Measurements from ENCODE around the gene DGKH. TPM values are rescaled to one million over a fixed set of nuclear protein-coding genes. Genes with fewer than 3 reads are reported as not detected.
"Not testable (repeated sequence)": the region's sequence is repeated elsewhere in the genome, so short reads cannot be mapped to it uniquely, and the experiment has no call there.

DGKH gene
- total RNA-seq, 4 donors from 2014 or later = 15.0 to 20.8 (median 17.1) TPM

DNA sequence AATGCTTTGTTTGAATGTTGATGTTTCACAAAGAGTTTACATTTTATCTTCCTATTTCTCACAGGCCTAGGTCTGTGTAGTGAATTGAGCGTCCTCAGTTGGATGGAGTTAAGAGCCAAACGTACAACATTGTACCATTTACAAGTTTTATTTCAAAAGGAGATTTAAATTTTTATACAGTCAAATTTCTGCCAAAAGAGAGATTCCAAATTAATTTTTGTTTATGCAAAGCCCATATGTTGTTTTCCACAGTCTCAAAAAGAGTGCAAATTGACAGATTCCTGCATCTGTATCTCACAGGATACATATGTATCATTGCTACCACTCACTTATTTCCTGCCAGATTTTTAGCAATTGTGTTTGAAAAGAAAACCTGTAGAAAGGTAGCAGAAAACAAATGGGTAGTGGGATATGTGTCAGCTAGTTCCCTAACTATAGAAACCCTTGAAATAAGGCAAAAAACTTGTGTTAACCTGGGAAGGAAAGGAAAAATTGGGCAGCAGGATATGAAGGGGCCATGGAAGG, 46.1 kb downstream of the DGKH start:
- Histone ChIP-seq H3K36me3 (no peaks in the 10 kb centered on the region), H3K27me3 (no peaks in the 10 kb centered on the region), H3K4me3 (no peak overlapping the region), H3K9me3 (no peaks in the 10 kb centered on the region), H3K4me1 (peaks cover 0 to 5% (median 0%) of the 10 kb centered on the region in 4 donors), H3K27ac (replicated peaks in 1 of 4) (no peak overlapping the region)
- DNase-seq (ENCODE audit: extremely low spot score) = no peak
- intact Hi-C loops (cut with DNase I) = no loop called here
- no peak for TF ChIP-seq POLR2A (IDR thresholded peaks at IDR 0.05; ENCODE audit: low read depth)
- TF ChIP-seq EP300 (IDR thresholded peaks at IDR 0.05) = no peak
- TF ChIP-seq CTCF (IDR thresholded peaks at IDR 0.05) = no peak
- TF ChIP-seq POLR2AphosphoS5 (IDR thresholded peaks at IDR 0.05) = no peak
- WGBS = 81% methylated on average over 2 of the region's 2 CpGs

DNA sequence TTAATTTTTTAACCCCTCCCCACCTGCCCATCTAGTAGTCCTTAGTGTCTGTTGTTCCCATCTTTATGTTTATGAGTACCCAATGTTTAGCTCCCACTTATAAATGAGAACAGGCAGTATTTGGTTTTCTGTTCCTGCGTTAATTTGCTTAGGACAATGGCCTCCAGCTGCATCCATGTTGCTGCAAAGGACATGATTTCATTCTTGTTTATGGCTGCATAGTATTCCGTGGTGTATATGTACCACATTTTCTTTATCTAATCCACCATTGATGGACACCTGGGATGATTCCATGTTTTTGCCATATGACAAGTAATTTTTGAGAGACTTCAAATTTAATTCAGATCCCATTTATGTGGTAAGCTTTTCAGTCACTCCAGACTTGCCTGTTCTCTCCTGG, 47.8 kb downstream of the DGKH start:
- DNase-seq (ENCODE audit: extremely low spot score); H3K27ac ChIP-seq (replicated peaks in 1 of 4); H3K9me3 ChIP-seq; H3K27me3 ChIP-seq; H3K4me1 ChIP-seq; intact Hi-C loops (cut with DNase I); H3K36me3 ChIP-seq; H3K4me3 ChIP-seq: not testable (repeated sequence)
- 95% methylated on average over 2 of the region's 2 CpGs for WGBS

DNA sequence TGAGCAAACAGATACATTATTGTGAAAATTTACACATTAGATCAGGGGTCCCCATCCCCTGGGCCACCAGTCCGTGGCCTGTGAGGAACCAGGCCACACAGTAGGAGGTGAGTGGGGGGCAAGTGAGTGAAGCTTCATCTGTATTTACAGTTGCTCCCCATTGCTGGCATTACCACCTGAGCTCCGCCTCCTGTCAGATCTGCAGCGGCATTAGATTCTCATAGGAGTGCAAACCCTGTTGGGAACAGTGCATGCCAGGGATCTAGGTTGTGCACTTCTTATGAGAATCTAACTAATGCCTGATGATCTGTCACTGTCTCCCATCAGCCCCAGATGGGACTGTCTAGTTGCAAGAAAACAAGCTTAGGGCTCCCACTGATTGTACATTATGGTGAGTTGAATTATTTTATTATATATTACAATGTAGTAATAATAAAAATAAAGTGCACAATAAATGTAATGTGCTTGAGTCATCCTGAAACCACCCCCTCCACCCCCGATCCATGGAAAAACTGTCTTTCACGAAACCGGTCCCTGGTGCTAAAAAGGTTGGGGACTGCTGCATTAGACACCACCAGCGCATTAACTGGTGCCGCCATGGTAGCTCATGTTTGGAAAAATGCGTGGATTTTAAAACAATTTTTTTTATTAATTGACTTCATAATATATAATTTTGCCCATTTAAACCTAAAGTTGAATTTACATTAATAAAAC, 51.7 kb downstream of the DGKH start:
- Histone ChIP-seq H3K36me3 (no peaks in the 10 kb centered on the region), H3K9me3 (peaks cover 0 to 10% (median 2%) of the 10 kb centered on the region in 4 donors), H3K4me3 (no peak overlapping the region), H3K4me1 (peaks cover 4 to 15% (median 8%) of the 10 kb centered on the region in 4 donors), H3K27ac (replicated peaks in 1 of 4) (no peak overlapping the region), H3K27me3 (no peaks in the 10 kb centered on the region)
- DNase-seq (ENCODE audit: extremely low spot score) = no peak
- TF ChIP-seq EP300 (IDR thresholded peaks at IDR 0.05) = no peak
- TF ChIP-seq CTCF (IDR thresholded peaks at IDR 0.05) = no peak
- TF ChIP-seq POLR2AphosphoS5 (IDR thresholded peaks at IDR 0.05) = no peak
- TF ChIP-seq POLR2A (IDR thresholded peaks at IDR 0.05; ENCODE audit: low read depth) = no peak
- intact Hi-C loops (cut with DNase I) = loop anchor here (10.0 kb wide), 1 partner anchor 745 kb away; no protein-coding TSS in a partner anchor
- WGBS = 95% methylated on average over 9 of the region's 9 CpGs

DNA sequence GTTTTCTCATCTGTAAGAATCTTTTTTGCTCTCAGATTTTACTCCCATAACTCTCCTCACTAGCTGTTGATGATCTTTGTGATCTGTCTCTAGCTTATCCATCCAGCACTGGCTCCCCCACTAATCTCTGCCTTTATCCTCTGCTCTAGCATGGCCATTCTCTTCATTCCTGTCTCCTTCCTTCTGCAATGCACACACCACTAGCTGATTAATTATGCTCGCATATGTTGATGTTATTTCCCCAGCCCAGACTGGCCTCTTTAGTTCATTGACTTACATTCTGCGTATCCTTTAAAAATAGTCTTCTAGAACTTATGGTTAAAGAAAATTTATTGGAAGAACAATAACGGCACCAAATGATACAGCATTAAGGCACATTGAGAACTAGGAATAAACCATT, 52.5 kb downstream of the DGKH start:
- Histone ChIP-seq H3K27me3 (no peaks in the 10 kb centered on the region), H3K4me1 (peaks cover 4 to 15% (median 11%) of the 10 kb centered on the region in 4 donors), H3K36me3 (no peaks in the 10 kb centered on the region), H3K4me3 (no peak overlapping the region), H3K9me3 (peaks cover 0 to 10% (median 2%) of the 10 kb centered on the region in 4 donors), H3K27ac (replicated peaks in 1 of 4) (no peak overlapping the region)
- TF ChIP-seq POLR2AphosphoS5 (IDR thresholded peaks at IDR 0.05) (no peak), CTCF (IDR thresholded peaks at IDR 0.05) (no peak), EP300 (IDR thresholded peaks at IDR 0.05) (no peak), POLR2A (IDR thresholded peaks at IDR 0.05; ENCODE audit: low read depth) (no peak)
- no peak for DNase-seq (ENCODE audit: extremely low spot score)
- intact Hi-C loops (cut with DNase I) = loop anchor here (10.0 kb wide), 1 partner anchor 746 kb away; no protein-coding TSS in a partner anchor
- 97% methylated on average over 3 of the region's 3 CpGs for WGBS

DNA sequence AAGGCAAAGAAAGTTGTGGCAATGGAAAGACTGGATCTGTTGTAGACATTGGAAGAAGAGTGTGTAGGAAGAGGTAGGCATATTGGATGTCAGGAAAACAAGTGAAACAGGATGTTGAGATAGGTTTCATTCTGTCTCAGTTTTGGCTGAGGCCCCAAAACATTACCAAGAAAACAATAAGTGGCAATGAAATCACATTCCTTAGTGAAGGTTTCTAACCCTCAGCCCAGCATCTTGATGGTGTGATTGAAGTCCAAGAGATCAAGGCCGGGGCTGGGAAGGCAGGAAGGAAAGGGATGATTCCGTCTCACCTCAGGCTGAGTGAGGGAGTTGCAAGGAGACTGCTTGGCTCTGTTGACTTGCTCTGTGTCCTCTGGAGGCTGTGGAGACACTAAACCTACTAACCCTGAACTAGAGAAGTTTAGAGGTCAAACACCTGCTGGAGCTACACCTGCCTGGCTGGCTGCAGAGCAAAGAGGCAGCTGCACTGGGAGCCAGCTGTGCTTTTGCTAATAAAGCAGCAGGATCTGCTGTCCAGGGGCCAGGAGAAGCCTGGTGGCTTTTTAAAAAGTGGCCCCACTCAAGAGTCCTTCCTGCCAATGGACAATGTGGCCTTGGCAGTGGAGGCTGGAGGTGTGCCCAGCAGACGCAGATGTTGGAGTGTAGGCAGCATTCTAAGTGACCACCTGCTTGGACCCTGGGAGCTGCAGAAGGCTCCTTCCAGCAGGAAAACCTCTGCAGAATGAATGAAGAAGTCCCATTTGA, 53.6 kb downstream of the DGKH start:
- intact Hi-C loops (cut with DNase I) = loop anchor here (10.0 kb wide), 1 partner anchor 747 kb away; no protein-coding TSS in a partner anchor
- H3K27ac ChIP-seq (replicated peaks in 1 of 4) = no peak overlapping the region
- no peak for DNase-seq (ENCODE audit: extremely low spot score)

More for the DNA sequence above, 53.6 kb downstream of the DGKH start:
- Histone ChIP-seq H3K4me3 (no peak overlapping the region), H3K4me1 (peaks cover 4 to 18% (median 11%) of the 10 kb centered on the region in 4 donors), H3K36me3 (no peaks in the 10 kb centered on the region), H3K27me3 (no peaks in the 10 kb centered on the region), H3K9me3 (peaks cover 0 to 10% (median 2%) of the 10 kb centered on the region in 4 donors)
- TF ChIP-seq POLR2AphosphoS5 (IDR thresholded peaks at IDR 0.05) = no peak
- no peak for TF ChIP-seq EP300 (IDR thresholded peaks at IDR 0.05)
- TF ChIP-seq POLR2A (IDR thresholded peaks at IDR 0.05; ENCODE audit: low read depth) = no peak
- no peak for TF ChIP-seq CTCF (IDR thresholded peaks at IDR 0.05)
- WGBS = 86% methylated on average over 3 of the region's 3 CpGs

Data from esophagus muscularis mucosa (tissue), 4 donors.